Thyroid gland (tissue), 4 donors: ENCODE results near the gene PTCSC3.

Experiments
- POLR2A ChIP-seq, 2 donors: fragments of 450-650 bp; IDR thresholded peaks; one replicate each; pipeline ENCODE4 v1.6.1; 2017; ENCODE audit warnings: antibody characterized with exemption in 2 of 2, mild to moderate bottlenecking in 2 of 2, moderate library complexity in 1 of 2
- TF ChIP-seq, protein P1 (sequence below), 6 experiments: fragments of 200-600 bp in 3 of 6; fragments of 450-650 bp in 3 of 6; sonication (generic) in 3 of 6; IDR thresholded peaks; one replicate each; pipeline ENCODE4 v1.5.1; 2016 to 2019; ENCODE audit warnings: antibody characterized with exemption in 6 of 6, mild to moderate bottlenecking in 2 of 6, inconsistent platforms in 1 of 6, moderate library complexity in 1 of 6

DNA sequence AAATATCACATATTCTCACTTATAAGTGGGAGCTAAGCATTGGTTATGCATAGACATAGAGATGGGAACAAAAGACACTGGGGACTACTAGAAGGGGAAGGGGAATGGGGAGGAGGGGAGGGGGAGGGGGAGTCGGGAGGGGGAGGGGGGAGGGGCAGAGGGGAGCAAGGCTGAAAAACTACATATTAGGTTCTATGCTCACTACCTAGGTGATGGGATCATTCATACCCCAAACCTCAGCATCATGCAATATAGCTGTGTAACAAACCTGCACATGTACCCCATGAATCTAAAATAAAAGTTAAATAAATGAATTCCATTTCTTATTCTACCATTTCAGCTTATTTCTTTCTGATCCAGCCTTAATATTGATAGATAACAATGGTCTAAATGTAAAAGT lies 21.9 kb upstream of the PTCSC3 start:
- TF ChIP-seq, protein P1, sequence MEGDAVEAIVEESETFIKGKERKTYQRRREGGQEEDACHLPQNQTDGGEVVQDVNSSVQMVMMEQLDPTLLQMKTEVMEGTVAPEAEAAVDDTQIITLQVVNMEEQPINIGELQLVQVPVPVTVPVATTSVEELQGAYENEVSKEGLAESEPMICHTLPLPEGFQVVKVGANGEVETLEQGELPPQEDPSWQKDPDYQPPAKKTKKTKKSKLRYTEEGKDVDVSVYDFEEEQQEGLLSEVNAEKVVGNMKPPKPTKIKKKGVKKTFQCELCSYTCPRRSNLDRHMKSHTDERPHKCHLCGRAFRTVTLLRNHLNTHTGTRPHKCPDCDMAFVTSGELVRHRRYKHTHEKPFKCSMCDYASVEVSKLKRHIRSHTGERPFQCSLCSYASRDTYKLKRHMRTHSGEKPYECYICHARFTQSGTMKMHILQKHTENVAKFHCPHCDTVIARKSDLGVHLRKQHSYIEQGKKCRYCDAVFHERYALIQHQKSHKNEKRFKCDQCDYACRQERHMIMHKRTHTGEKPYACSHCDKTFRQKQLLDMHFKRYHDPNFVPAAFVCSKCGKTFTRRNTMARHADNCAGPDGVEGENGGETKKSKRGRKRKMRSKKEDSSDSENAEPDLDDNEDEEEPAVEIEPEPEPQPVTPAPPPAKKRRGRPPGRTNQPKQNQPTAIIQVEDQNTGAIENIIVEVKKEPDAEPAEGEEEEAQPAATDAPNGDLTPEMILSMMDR (IDR thresholded peaks at IDR 0.05) = no peak
- TF ChIP-seq POLR2A (IDR thresholded peaks at IDR 0.05) = no peak
